Epidermal melanocyte (primary cell): ENCODE data around the gene ABR.
A peak's percentile ranks its signal among the peaks of the same experiment; 100 is the strongest.

ENCODE experiments used
- DNase-seq: peaks from one replicate; pipeline ENCODE4 v3.0.0; 2011; ENCODE audit warnings: low spot score; ENCODE audit not compliant: insufficient read length

ABR gene

GRCh38 chr17:1179818-1180742, at the start of gene ABR:
TSS of gene ABR (minus strand) at chr17:1179981. CDS start at chr17:1179727, 254 bp downstream.
- DNase-seq = peak; percentile 61

DNA sequence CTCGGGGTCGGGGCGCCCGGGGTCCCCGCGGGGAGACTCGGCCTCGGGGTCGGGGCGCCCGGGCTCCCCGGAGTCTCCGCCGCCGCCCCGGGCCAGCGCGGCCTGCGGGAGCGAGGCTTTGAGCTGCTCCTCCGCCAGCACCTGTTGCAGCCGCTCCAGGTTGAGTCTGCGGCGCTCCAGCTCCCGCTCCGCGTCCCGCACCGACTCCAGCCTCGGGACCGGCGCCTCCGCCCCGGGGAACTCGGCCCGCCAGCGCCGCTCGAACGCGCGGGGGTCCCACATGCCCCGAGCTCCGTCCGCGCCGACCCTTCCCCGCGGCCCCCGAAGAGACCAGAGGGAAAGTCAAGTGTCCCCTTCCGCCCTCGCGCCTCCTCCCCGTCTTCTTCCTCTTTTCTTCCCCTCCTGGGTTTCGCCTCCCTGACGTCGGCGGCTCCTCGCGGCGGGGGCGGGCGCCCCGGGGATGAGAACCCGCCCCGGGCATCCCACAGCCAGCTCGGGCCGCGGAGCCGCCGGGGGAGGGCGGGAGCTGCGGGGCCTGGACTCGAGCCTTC, 49.6 kb upstream of the ABR start:
- DNase-seq = no peak

DNA sequence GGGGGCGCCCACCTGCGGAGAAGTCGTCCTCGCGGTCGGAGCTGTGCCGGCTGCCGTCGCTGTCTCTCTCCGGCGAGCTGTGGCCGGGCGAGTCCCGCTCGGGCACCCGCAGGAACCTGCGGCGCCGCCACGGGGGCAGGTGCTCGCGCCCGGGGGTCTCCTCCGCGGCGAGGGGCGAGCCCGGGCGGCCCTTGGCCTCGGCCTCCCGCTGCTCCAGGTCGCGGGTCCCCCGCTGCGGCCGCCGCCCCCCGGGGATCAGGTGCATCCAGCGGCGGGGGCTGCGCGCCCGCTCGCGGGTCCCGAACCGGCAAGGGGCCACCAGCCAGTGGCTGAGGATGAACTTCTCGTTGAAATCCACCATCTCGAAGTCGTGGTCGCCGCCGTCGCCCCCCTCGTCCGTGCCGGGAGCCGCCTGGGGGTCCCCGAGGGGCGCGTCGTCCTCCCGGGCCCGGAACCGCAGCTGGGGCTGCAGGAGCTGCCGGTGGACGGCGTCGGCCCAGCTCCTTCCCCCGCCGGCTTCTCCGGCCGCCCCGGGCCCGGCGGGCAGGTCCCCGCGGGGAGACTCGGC, 49.1 kb upstream of the ABR start:
- DNase-seq = no peak

- no peak for DNase-seq
Observed at GRCh38 chr17:1227917-1228780, 48.4 kb upstream of the ABR start.

DNA sequence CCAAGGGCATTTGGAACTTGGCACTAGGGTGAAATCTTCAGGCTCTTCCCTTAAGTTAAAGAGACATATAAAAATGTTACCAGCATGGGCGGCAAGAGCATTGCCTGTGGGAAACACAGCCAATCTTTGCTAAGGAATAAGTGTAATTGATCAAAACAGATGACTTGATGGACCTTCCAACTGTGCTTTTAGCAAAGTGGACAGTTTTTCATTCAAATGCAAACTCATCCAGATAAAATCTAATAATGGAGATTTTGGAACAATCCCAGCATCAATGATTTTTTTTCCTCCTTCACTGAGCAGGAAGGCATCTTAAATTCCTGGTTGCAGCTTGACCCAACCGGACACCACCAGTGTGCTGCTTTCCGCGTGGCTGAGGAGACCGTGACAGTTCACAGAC, 47.6 kb upstream of the ABR start:
- no peak for DNase-seq

DNA sequence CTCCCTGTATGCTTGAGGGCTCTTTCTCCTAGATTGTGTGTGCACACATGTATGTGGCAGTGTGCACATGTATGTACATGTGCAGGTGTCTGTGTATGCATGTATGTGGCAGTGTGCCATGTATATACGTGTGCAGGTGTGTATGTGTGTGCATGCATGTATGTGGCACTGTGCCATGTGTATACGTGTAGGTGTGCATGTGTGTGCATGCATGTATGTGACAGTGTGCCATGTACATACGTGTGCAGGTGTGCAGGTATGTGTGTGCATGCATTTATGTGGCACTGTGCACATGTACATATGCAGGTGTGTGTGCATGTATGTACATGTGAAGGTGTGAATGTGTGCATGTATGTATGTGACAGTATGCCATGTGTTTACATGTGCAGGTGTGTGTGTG, 46.5 kb upstream of the ABR start:
- no peak for DNase-seq

GRCh38 chr17:1224330-1224729, 44.5 kb upstream of the ABR start:
- no peak for DNase-seq

DNA sequence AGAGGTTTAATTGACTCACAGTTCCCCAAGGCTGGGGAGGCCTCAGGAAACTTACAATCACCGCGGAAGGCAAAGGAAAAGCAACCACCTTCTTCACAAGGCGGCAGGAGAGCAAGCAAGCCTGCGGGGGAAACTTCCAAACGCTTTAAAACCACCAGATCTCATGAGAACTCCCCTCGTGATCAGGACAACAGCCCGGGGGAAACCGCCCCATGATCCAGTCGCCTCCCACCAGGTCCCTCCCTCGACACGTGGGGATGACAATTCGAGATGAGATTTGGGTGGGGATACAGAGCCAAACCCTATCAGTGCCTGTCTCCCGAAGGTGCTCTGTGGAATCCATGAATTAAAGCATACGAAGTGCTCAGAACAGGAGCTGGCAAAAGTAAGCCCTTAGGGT, 43.9 kb upstream of the ABR start:
- no peak for DNase-seq

- no peak for DNase-seq
Observed at GRCh38 chr17:1222321-1222720, 42.5 kb upstream of the ABR start.

DNA sequence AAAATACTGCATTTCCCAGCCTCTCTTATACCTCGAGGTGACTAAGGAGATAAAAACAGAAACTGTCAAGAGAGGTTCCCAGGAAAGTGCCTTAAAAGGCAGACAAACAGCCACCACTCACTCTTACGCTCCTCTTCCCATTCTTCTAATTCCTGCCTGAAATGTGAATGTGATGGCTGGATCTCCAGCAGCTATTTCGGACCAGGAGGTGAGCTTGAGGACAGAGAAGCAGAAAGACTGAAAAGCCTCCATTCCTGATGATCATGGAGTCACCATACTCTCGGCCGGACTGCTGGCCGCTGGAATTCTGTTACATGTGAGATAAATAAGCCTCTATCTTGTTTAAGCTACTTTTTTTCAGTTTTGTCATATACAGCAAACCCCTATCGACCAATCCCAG, 41.4 kb upstream of the ABR start:
- no peak for DNase-seq

DNA sequence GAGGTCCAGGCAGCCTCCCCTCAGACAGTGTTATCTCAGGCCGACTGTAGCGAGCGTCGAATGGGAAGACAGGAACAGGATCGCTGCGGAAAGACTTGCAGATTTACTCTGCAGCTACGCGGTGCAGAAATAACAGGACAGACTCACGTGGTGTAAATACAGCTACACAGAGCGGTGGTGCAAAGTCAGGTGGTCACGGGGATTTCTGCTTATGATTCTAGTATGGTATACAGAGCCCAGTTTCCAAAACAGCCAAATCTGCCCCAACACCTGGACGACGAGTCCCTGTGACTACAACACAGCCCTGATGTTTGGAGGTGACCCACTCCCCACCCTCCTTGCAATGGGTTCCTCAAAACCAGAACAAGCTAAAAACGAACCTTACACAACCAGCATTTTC, 40.6 kb upstream of the ABR start:
- DNase-seq = no peak

- no peak for DNase-seq
Observed at GRCh38 chr17:1217089-1217385, 37.3 kb upstream of the ABR start.

- DNase-seq = no peak
Observed at GRCh38 chr17:1216217-1217088, 36.7 kb upstream of the ABR start.

DNA sequence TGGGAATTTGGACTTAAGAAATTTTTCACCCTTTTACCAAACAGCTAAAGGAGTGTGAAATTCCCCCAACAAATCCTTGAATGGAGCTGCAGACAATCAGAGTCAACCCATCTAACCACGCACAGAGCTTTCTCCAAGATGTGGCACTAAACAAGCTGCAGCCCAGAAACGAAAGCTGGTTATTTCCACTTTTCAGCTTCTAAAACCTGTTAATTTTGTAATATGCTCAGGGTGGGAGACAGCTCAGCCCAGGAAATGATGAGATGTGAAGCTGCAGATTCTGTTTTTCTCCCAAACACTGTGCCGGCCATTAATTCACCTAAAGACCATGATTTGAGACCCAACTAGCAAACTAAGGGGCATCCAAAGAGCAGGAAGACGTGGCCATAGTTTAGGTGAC, 33.2 kb upstream of the ABR start:
- no peak for DNase-seq

- no peak for DNase-seq
Observed at GRCh38 chr17:1211287-1211686, 31.5 kb upstream of the ABR start.

GRCh38 chr17:1208966-1209365, 29.2 kb upstream of the ABR start:
- DNase-seq = no peak

DNA sequence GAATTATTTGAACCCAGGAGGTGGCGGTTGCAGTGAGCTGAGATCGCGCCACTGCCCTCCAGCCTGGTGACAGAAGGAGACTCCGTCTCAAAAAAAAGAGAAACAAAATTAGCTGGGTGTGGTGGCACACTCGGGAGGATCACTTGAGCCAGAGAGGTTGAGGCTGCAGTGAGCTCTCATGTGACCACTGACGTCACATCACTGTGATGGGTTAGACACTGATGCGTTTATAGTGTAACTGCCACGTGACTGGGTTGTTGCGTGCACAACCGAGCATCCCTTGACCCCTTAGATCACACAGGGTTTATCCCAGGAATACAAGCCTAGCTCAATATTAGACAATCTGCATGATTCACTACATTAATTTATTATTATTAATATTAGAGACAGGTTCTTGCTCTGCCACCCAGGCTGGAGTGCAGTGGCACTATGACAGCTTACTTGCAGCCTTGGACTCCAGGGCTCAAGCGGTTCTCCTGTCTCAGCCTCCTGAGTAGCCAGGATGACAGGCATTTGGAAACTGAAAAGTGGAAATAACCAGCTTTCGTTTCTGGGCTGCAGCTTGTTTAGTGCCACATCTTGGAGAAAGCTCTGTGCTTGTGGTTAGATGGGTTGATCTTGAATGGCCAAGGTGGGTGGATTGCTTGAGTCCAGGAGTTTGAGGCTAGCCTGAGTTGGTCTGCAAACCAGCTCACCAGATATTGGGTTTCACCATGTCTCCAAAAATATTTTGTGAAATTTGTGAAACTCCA, 26.4 kb upstream of the ABR start:
- no peak for DNase-seq

- no peak for DNase-seq
Observed at GRCh38 chr17:1203967-1204291, 24.1 kb upstream of the ABR start.

DNA sequence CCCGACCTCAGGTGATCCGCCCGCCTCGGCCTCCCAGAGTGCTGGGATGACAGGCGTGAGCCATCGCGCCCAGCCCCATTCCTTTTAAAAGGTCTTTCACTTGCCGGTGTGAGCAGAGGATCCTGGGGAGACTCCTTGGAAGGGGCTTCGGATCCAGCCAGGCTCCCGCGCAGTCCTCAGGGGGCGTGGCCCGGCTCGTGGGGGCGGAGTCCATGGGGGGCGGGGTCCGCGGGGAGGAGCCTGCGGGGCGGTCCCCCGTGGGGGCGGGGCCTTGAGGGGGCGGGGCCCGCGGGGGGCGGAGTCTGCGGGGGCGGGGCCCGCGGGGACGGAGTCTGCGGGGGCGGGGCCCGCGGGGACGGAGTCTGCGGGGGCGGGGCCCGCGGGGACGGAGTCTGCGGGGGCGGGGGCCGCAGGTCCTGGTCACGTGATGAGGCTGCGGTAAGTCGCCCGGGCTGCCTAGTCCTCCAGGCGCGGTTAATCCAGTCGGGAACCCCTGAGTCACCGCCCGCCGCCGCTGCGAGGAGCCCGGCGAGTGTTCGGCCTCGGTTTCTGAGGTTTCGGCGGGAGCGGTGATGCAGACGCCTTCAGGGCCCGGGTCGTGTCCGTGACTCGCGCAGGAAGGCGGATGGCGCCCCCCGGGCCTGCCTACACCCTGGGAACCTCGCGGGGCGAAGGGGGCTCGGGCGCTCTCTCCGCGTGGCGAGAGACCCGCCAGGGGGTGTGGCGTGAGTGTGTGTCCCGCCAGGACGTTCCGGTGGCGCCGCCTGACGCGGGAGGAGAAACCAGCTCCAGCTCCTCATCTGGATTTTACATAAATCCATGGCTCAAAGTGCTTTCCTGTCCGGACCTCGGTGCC, 23.6 kb upstream of the ABR start:
- peak; percentile 71 for DNase-seq

- DNase-seq = no peak
Observed at GRCh38 chr17:1202291-1202690, 22.5 kb upstream of the ABR start.
